Measurements from ENCODE around the gene SOX14. TPM values are rescaled to one million over a fixed set of nuclear protein-coding genes. Genes with fewer than 3 reads are reported as not detected.

The SOX14 gene
- total RNA-seq, 2 donors from 2014 or later, result not detected

- Histone ChIP-seq H3K4me3 (no peak overlapping the region), H3K9ac (ENCODE audit: low read depth in 2 of 2, low read length in 2 of 2) (no peak overlapping the region), H3K27me3 (no peaks in the 10 kb centered on the region), H3K9me3 (no peaks in the 10 kb centered on the region), H3K4me1 (no peaks in the 10 kb centered on the region), H3K36me3 (no peaks in the 10 kb centered on the region), H3K27ac (no peak overlapping the region)
- TF ChIP-seq, protein P1, sequence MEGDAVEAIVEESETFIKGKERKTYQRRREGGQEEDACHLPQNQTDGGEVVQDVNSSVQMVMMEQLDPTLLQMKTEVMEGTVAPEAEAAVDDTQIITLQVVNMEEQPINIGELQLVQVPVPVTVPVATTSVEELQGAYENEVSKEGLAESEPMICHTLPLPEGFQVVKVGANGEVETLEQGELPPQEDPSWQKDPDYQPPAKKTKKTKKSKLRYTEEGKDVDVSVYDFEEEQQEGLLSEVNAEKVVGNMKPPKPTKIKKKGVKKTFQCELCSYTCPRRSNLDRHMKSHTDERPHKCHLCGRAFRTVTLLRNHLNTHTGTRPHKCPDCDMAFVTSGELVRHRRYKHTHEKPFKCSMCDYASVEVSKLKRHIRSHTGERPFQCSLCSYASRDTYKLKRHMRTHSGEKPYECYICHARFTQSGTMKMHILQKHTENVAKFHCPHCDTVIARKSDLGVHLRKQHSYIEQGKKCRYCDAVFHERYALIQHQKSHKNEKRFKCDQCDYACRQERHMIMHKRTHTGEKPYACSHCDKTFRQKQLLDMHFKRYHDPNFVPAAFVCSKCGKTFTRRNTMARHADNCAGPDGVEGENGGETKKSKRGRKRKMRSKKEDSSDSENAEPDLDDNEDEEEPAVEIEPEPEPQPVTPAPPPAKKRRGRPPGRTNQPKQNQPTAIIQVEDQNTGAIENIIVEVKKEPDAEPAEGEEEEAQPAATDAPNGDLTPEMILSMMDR (IDR thresholded peaks at IDR 0.05), result no peak
- intact Hi-C loops (cut with DNase I), result no loop called here
- DNase-seq, result no peak
Measured at GRCh38 chr3:137743608-137744007, 20.5 kb upstream of the SOX14 start.

GRCh38 chr3:137746808-137747207 lies 17.3 kb upstream of the SOX14 start:
- TF ChIP-seq, protein P1 (IDR thresholded peaks at IDR 0.05), result no peak
- intact Hi-C loops (cut with DNase I), result no loop called here

DNA sequence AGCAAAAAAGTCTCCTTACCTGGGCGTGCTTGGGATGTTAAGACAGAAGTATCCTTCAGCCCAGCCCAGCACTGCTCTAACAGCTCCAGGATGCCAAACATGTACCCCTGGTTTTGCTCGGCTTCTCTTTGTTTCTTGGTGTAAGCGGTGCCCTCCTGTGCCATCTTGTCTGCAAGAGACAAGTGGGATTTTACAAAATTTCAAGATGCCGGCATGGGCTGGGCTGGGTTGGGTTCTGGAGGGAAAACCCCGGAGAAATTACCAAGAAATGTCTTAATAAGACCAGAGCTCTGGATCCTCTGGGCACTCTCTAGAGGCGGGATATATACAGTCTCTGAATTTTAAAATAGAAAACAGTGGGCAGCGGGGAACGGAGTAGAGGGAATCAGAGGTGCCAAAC lies 4.6 kb upstream of the SOX14 start:
- Histone ChIP-seq H3K9ac (ENCODE audit: low read depth in 2 of 2, low read length in 2 of 2) (no peak overlapping the region), H3K9me3 (no peaks in the 10 kb centered on the region), H3K4me1 (no peaks in the 10 kb centered on the region), H3K4me3 (no peak overlapping the region), H3K27me3 (peaks cover 38% of the 10 kb centered on the region), H3K27ac (no peak overlapping the region), H3K36me3 (no peaks in the 10 kb centered on the region)
- no peak for DNase-seq
- TF ChIP-seq, protein P1 (IDR thresholded peaks at IDR 0.05), result no peak
- intact Hi-C loops (cut with DNase I), result no loop called here

More at GRCh38 chr3:137746808-137747207, 17.3 kb upstream of the SOX14 start:
- Histone ChIP-seq H3K4me3 (no peak overlapping the region), H3K4me1 (no peaks in the 10 kb centered on the region), H3K9ac (ENCODE audit: low read depth in 2 of 2, low read length in 2 of 2) (no peak overlapping the region), H3K27ac (no peak overlapping the region), H3K9me3 (no peaks in the 10 kb centered on the region), H3K36me3 (no peaks in the 10 kb centered on the region), H3K27me3 (no peaks in the 10 kb centered on the region)
- DNase-seq, result no peak

DNA sequence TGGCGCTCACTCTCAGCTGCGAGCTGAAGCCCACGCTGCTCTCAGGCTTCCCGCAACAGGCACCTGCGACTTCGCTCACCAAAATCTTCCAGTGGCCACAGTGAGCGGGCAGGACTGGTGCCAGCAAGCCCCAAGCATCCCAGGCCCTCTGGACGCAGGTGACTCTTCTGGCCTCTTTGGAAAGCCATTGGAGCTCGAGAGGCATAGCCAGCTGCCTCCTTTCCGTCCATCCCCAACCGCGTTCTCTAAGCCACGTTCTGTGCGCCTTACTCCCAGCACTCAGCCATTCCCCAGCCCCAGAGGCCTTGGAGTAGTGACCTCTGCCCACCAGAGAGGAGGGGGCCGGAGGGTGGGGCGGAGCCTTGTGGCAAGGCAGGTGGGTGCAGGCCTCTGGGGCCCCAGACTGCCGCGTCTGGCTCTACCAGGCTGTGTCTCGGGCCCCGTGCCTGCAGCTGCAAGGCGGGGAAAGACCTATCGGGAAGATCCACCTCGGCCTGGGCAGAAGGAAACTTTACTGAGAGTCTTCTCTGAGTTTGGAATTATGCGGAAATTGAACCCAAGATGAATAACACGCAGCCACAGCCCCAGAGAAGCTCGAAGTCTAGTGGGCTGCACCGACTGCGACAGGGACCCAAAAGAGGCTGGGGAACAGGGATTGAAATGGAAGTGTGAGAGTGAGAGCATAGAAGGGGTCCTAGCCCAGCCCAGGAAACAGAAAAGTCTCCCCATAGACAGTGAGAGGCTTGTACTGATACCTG lies 3.6 kb upstream of the SOX14 start:
- DNase-seq, result no peak
- intact Hi-C loops (cut with DNase I), result no loop called here

DNA sequence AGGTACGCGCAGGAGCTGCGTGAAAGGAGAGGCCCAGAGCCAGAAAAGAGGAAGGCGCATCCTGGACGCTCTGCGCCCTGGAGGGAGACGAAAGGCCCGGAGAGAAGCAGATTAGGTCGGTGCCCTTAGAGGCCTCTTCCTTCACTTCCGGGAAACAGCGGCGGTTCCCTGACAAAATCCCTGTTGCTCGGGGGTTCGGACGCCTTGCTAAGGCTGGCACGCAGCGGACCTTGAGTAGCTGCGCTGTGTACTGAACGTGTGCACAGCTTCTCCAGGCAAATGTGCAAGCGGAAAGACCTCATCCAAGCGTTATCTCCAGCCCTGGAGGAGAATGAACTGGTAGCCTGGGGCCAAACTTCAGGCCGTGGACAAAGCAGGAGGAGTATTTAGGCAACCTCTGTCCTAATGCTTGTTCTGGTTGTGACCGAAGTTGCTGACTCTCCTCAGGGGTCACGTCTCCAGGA lies 3.0 kb upstream of the SOX14 start:
- intact Hi-C loops (cut with DNase I), result no loop called here
- no peaks in the 10 kb centered on the region for H3K4me1 ChIP-seq
- H3K4me3 ChIP-seq, result no peak overlapping the region
- DNase-seq, result no peak
- no peak overlapping the region for H3K27ac ChIP-seq
- peaks cover 53% of the 10 kb centered on the region for H3K27me3 ChIP-seq
- H3K9me3 ChIP-seq, result no peaks in the 10 kb centered on the region
- TF ChIP-seq, protein P1 (IDR thresholded peaks at IDR 0.05), result no peak
- H3K9ac ChIP-seq (ENCODE audit: low read depth in 2 of 2, low read length in 2 of 2), result no peak overlapping the region
- no peaks in the 10 kb centered on the region for H3K36me3 ChIP-seq

More for the DNA sequence above, 3.6 kb upstream of the SOX14 start:
- no peak overlapping the region for H3K27ac ChIP-seq
- no peaks in the 10 kb centered on the region for H3K36me3 ChIP-seq
- no peaks in the 10 kb centered on the region for H3K4me1 ChIP-seq
- TF ChIP-seq, protein P1 (IDR thresholded peaks at IDR 0.05), result no peak
- H3K27me3 ChIP-seq, result peaks cover 48% of the 10 kb centered on the region
- no peak overlapping the region for H3K9ac ChIP-seq (ENCODE audit: low read depth in 2 of 2, low read length in 2 of 2)
- H3K9me3 ChIP-seq, result no peaks in the 10 kb centered on the region
- no peak overlapping the region for H3K4me3 ChIP-seq
